H1 (cell line): ENCODE data around the gene C1QTNF1. TPM values are rescaled to one million over a fixed set of nuclear protein-coding genes. Genes with fewer than 3 reads are reported as not detected.
"Not testable (repeated sequence)": the region's sequence is repeated elsewhere in the genome, so short reads cannot be mapped to it uniquely, and the experiment has no call there.

Experiments
- CTCF ChIA-PET: fragments of 300-600 bp; sonication (Branson Sonifier 250); formaldehyde crosslinking; loops from one replicate; lab custom pipeline; 2021; ENCODE audit not compliant: partially characterized antibody; lab: Charles Lee
- POLR2A ChIA-PET: fragments of 300-600 bp; sonication (Branson Sonifier 250); formaldehyde crosslinking; loops from one replicate; lab custom pipeline; 2021; ENCODE audit warnings: inconsistent platforms; ENCODE audit not compliant: partially characterized antibody; lab: Charles Lee
- DNase-seq, 2 experiments: peaks; one replicate each; pipeline versions ENCODE4 v3.0.0 to v3.0.0-alpha.2; 2010 to 2022; ENCODE audit warnings: low spot score in 2 of 2, low read depth in 1 of 2, mixed read lengths in 1 of 2
- FAIRE-seq: peaks from 2 replicates; lab custom pipeline; 2011; peaks lifted over from hg19 to GRCh38; lab: Jason Lieb, UNC
- H2AFZ ChIP-seq: 2 replicates; pipeline ENCODE4 v1.8.1; 2012; ENCODE audit warnings: low read length, inconsistent platforms
- H2AK5ac ChIP-seq: 2 replicates; pipeline ENCODE4 v1.6.1; 2013; ENCODE audit warnings: low read depth, low read length
- H2BK120ac ChIP-seq: replicated peaks from 2 replicates; pipeline ENCODE3; 2013; ENCODE audit warnings: low read depth, low read length, inconsistent platforms
- H2BK12ac ChIP-seq: 2 replicates; pipeline ENCODE4 v1.6.1; 2013; ENCODE audit warnings: low read depth, low read length
- H2BK15ac ChIP-seq: 2 replicates; pipeline ENCODE4 v1.6.1; 2013; ENCODE audit warnings: low read length
- H2BK20ac ChIP-seq: 2 replicates; pipeline ENCODE4 v1.6.1; 2013; ENCODE audit warnings: low read length
- H2BK5ac ChIP-seq: 2 replicates; pipeline ENCODE4 v1.6.1; 2013; ENCODE audit warnings: low read depth, low read length
- H3K14ac ChIP-seq: 2 replicates; pipeline ENCODE4 v1.6.1; 2013; ENCODE audit warnings: inconsistent platforms; ENCODE audit not compliant: insufficient read length
- H3K18ac ChIP-seq: 2 replicates; pipeline ENCODE4 v1.6.1; 2013; ENCODE audit warnings: low read length; ENCODE audit errors: extremely low read depth
- H3K23ac ChIP-seq: 2 replicates; pipeline ENCODE4 v1.6.1; 2013; ENCODE audit warnings: inconsistent platforms; ENCODE audit not compliant: insufficient read length
- H3K23me2 ChIP-seq: 2 replicates; pipeline ENCODE4 v1.6.1; 2013; ENCODE audit warnings: low read depth, low read length
- H3K27ac ChIP-seq: 2 replicates; pipeline ENCODE4 v1.6.1; 2011; ENCODE audit warnings: low read depth, low read length, inconsistent platforms
- H3K27me3 ChIP-seq, 4 experiments: replicated peaks in 1 of 4; 1 replicate in 1 of 4; 2 replicates in 3 of 4; pipeline versions ENCODE4 v1.6.1 to v1.8.1; 2011 to 2013; ENCODE audit warnings: low read length in 3 of 4, mild to moderate bottlenecking in 3 of 4, inconsistent platforms in 2 of 4, mixed read lengths in 2 of 4, moderate library complexity in 1 of 4; ENCODE audit not compliant: control insufficient read depth in 3 of 4, insufficient read depth in 3 of 4; ENCODE audit errors: extremely low read depth in 1 of 4
- H3K36me3 ChIP-seq, 4 experiments: 2 replicates each; pipeline versions ENCODE4 v1.6.1 to v1.8.1; 2011 to 2013; ENCODE audit warnings: mild to moderate bottlenecking in 4 of 4, low read length in 3 of 4, moderate library complexity in 2 of 4, control low read depth in 1 of 4, inconsistent platforms in 1 of 4; ENCODE audit not compliant: insufficient read depth in 4 of 4, control insufficient read depth in 2 of 4
- H3K4ac ChIP-seq: replicated peaks from 2 replicates; pipeline ENCODE3; 2013; ENCODE audit warnings: low read length, low read depth, mixed read lengths, inconsistent platforms; ENCODE audit not compliant: insufficient read length
- H3K4me1 ChIP-seq, 4 experiments: replicated peaks in 1 of 4; 1 replicate in 1 of 4; 2 replicates in 3 of 4; pipeline versions ENCODE4 v1.6.1 to v1.8.1; 2011 to 2013; ENCODE audit warnings: low read length in 3 of 4, inconsistent platforms in 2 of 4, mixed read lengths in 1 of 4; ENCODE audit not compliant: insufficient read depth in 4 of 4, control insufficient read depth in 3 of 4
- H3K4me2 ChIP-seq, 2 experiments: 2 replicates each; pipeline versions ENCODE4 v1.6.1 to v1.8.1; 2011 to 2013; ENCODE audit warnings: low read depth in 2 of 2, low read length in 2 of 2, control low read depth in 1 of 2, inconsistent platforms in 1 of 2, mild to moderate bottlenecking in 1 of 2; ENCODE audit not compliant: insufficient read depth in 1 of 2
- H3K4me3 ChIP-seq, 4 experiments: fragments of 200-600, 300-600 bp in 1 of 4; sonication (generic), shearing (Covaris generic), sonication (Bioruptor Twin) in 1 of 4; 2 replicates each; pipeline versions ENCODE4 v1.5.1 to v1.8.1; 2011 to 2016; ENCODE audit warnings: low read length in 4 of 4, low read depth in 3 of 4, control low read depth in 2 of 4, inconsistent platforms in 2 of 4, mild to moderate bottlenecking in 2 of 4, mixed read lengths in 1 of 4, moderate library complexity in 1 of 4; ENCODE audit not compliant: insufficient read depth in 2 of 4; ENCODE audit errors: extremely low read depth in 1 of 4
- H3K56ac ChIP-seq: replicated peaks from 2 replicates; pipeline ENCODE3; 2013; ENCODE audit warnings: low read depth, mild to moderate bottlenecking, mixed read lengths, low read length, inconsistent platforms; ENCODE audit not compliant: insufficient read length
- H3K79me1 ChIP-seq: 2 replicates; pipeline ENCODE4 v1.6.1; 2013; ENCODE audit warnings: low read depth, low read length, control low read depth
- H3K79me2 ChIP-seq, 2 experiments: 2 replicates each; pipeline versions ENCODE4 v1.6.1 to v1.8.1; 2012 to 2013; ENCODE audit warnings: low read length in 2 of 2, mild to moderate bottlenecking in 2 of 2, inconsistent platforms in 1 of 2; ENCODE audit not compliant: insufficient read depth in 2 of 2, control insufficient read depth in 1 of 2
- H3K9ac ChIP-seq, 4 experiments: replicated peaks in 1 of 4; 1 replicate in 1 of 4; 2 replicates in 3 of 4; pipeline versions ENCODE4 v1.6.1 to v1.8.1; 2011 to 2013; ENCODE audit warnings: low read depth in 3 of 4, low read length in 3 of 4, control low read depth in 2 of 4, mild to moderate bottlenecking in 2 of 4, moderate library complexity in 2 of 4, inconsistent platforms in 1 of 4; ENCODE audit errors: extremely low read depth in 1 of 4
- H3K9me3 ChIP-seq, 2 experiments: 2 replicates each; pipeline versions ENCODE4 v1.6.1 to v1.8.1; 2012 to 2013; ENCODE audit warnings: mild to moderate bottlenecking in 2 of 2, moderate library complexity in 2 of 2, control low read depth in 1 of 2, inconsistent platforms in 1 of 2, low read depth in 1 of 2, low read length in 1 of 2, mixed read lengths in 1 of 2; ENCODE audit not compliant: insufficient read depth in 2 of 2
- H4K20me1 ChIP-seq, 2 experiments: replicated peaks in 1 of 2; 2 replicates each; pipeline versions ENCODE3 to v1.8.1; 2011 to 2013; ENCODE audit warnings: inconsistent platforms in 2 of 2, low read length in 2 of 2, mild to moderate bottlenecking in 1 of 2; ENCODE audit not compliant: insufficient read depth in 2 of 2, control insufficient read depth in 1 of 2
- H4K5ac ChIP-seq: 2 replicates; pipeline ENCODE4 v1.6.1; 2013; ENCODE audit warnings: low read length, low read depth, mixed read lengths, inconsistent platforms; ENCODE audit not compliant: insufficient read length
- H4K8ac ChIP-seq: 2 replicates; pipeline ENCODE4 v1.8.0; 2013; ENCODE audit warnings: mild to moderate bottlenecking, moderate library complexity, low read length, inconsistent platforms; ENCODE audit not compliant: insufficient read depth; ENCODE audit errors: extremely low read depth
- H4K91ac ChIP-seq: replicated peaks from 2 replicates; pipeline ENCODE3; 2013; ENCODE audit warnings: low read length, mixed read lengths, inconsistent platforms; ENCODE audit not compliant: insufficient read length
- WGBS, 2 experiments: shearing (Covaris generic) in 1 of 2; methylation state at CpG; one replicate each; pipeline versions ENCODE4 v1.1.6 to v1.1.7; 2013 to 2015; ENCODE audit warnings: low lambda C conversion rate in 2 of 2, mixed read lengths in 2 of 2, inconsistent platforms in 1 of 2, low coverage in 1 of 2, missing lambda C conversion rate in 1 of 2; ENCODE audit not compliant: insufficient replicate concordance in 2 of 2, insufficient coverage in 1 of 2, insufficient read length in 1 of 2; ENCODE audit errors: extremely low coverage in 1 of 2, missing lambda C conversion rate in 1 of 2; 5-methylcytosine and 5-hydroxymethylcytosine counted together
- polyA plus RNA-seq, 7 experiments: library from polyadenylated mRNA; depleted of rRNA in 3 of 7; stranded (reverse) in 5 of 7; unstranded in 2 of 7; fragments of >200 nt in 5 of 7; fragments of 200-250 nt in 2 of 7; gene quantifications; 1 replicate in 5 of 7; 2 replicates in 1 of 7; 4 replicates in 1 of 7; pipeline versions ENCODE4 v1.2.1 to v1.2.3, GENCODE V29; 2011 to 2013; ENCODE audit warnings: missing spikeins in 2 of 7, mixed read lengths in 2 of 7
- total RNA-seq: library from RNA; stranded (reverse); fragmentation: NEBNext Ultra II Directional; extraction: Animal tissue kit (Norgen Biotek cat#: 25700); gene quantifications from 2 replicates; pipeline ENCODE4 v1.2.1, GENCODE V29; 2021

Gene C1QTNF1
- total and polyA plus RNA-seq, 2 of the 8 experiments (the other 6 are each of a cell fraction or from before 2014, with no cell fraction given), result 1.5 to 2.5 TPM

- H4K20me1 ChIP-seq, H2BK5ac ChIP-seq, H2BK15ac ChIP-seq, H4K91ac ChIP-seq, H3K4me2 ChIP-seq, H3K14ac ChIP-seq, H4K5ac ChIP-seq, H4K8ac ChIP-seq, H3K9me3 ChIP-seq, FAIRE-seq, H2BK20ac ChIP-seq, H2AFZ ChIP-seq, H3K36me3 ChIP-seq, H3K23ac ChIP-seq, H3K4ac ChIP-seq, H3K9ac ChIP-seq, H3K79me2 ChIP-seq, POLR2A ChIA-PET, H3K27ac ChIP-seq, H3K4me3 ChIP-seq, DNase-seq, H3K4me1 ChIP-seq, H3K56ac ChIP-seq, H3K18ac ChIP-seq, H2AK5ac ChIP-seq, H2BK12ac ChIP-seq, H3K23me2 ChIP-seq, H3K79me1 ChIP-seq, H2BK120ac ChIP-seq: not testable (repeated sequence)
- peaks cover 1 to 31% (median 23%) of the 10 kb centered on the region in 4 experiments for H3K27me3 ChIP-seq
- CTCF ChIA-PET, result interaction anchor here (0.8 to 6.3 kb wide), 5 partner anchors 10 to 355 kb away, joined by 3 to 55 read pairs (median 4); no protein-coding TSS in a partner anchor
- WGBS, 2 experiments, result 84% methylated on average over 11 of the region's 12 CpGs; no CpG with 5 or more reads in 1 of the 2 experiments
These were observed 6.7 kb downstream of the C1QTNF1 start for GRCh38 chr17:79030636-79031035.
